ENCODE results near the gene TWNK. TPM values are rescaled to one million over a fixed set of nuclear protein-coding genes. Genes with fewer than 3 reads are reported as not detected.
A peak's percentile ranks its signal among the peaks of the same experiment; 100 is the strongest.

The TWNK gene
- total RNA-seq, 2 donors from 2014 or later = 9.7 to 17.3 TPM

GRCh38 chr10:100984672-100985177 lies 2.6 kb upstream of the TWNK start:
- H3K4me1 ChIP-seq (replicated peaks) = peaks cover 7% of the 10 kb centered on the region
- no peaks in the 10 kb centered on the region for H3K9me3 ChIP-seq
- no peak for DNase-seq (ENCODE audit: low spot score)
- no peak overlapping the region for H3K27ac ChIP-seq
- peaks cover 0 to 8% of the 10 kb centered on the region in 2 donors for H3K36me3 ChIP-seq
- TF ChIP-seq CTCF (IDR thresholded peaks at IDR 0.05) (no peak), POLR2A (IDR thresholded peaks at IDR 0.05) (no peak), POLR2AphosphoS5 (IDR thresholded peaks at IDR 0.05) (no peak)
- 71% methylated on average over 2 of the region's 2 CpGs for WGBS
- no peak overlapping the region for H3K4me3 ChIP-seq
- intact Hi-C loops (cut with DNase I) = no loop called here
- no peaks in the 10 kb centered on the region for H3K27me3 ChIP-seq (replicated peaks; ENCODE audit: insufficient read depth)

GRCh38 chr10:100985336-100985735 lies 2.0 kb upstream of the TWNK start:
- DNase-seq (ENCODE audit: low spot score) = no peak

GRCh38 chr10:100986623-100986951 lies 756 bp upstream of the TWNK start:
- Histone ChIP-seq H3K4me3 (peak overlapping the region; percentile 70 to 72), H3K27me3 (replicated peaks; ENCODE audit: insufficient read depth) (no peaks in the 10 kb centered on the region), H3K36me3 (peaks cover under 1 to 9% of the 10 kb centered on the region in 2 donors), H3K27ac (peak overlapping the region; percentile 77 to 83), H3K4me1 (replicated peaks) (peaks cover 7% of the 10 kb centered on the region), H3K9me3 (no peaks in the 10 kb centered on the region)
- intact Hi-C loops (cut with DNase I) = no loop called here
- no peak for DNase-seq (ENCODE audit: low spot score)
- no peak for TF ChIP-seq POLR2AphosphoS5 (IDR thresholded peaks at IDR 0.05)
- no peak for TF ChIP-seq POLR2A (IDR thresholded peaks at IDR 0.05)
- TF ChIP-seq CTCF (IDR thresholded peaks at IDR 0.05) = no peak
- WGBS = 7% methylated on average over 6 of the region's 17 CpGs

More at GRCh38 chr10:100985336-100985735, 2.0 kb upstream of the TWNK start:
- no peak overlapping the region for H3K4me3 ChIP-seq
- H3K4me1 ChIP-seq (replicated peaks) = peaks cover 7% of the 10 kb centered on the region
- WGBS = 46% methylated on average over 5 of the region's 5 CpGs
- H3K27ac ChIP-seq = no peak overlapping the region
- intact Hi-C loops (cut with DNase I) = no loop called here
- peaks cover under 1 to 8% of the 10 kb centered on the region in 2 donors for H3K36me3 ChIP-seq
- no peaks in the 10 kb centered on the region for H3K9me3 ChIP-seq
- no peaks in the 10 kb centered on the region for H3K27me3 ChIP-seq (replicated peaks; ENCODE audit: insufficient read depth)
- TF ChIP-seq POLR2AphosphoS5 (IDR thresholded peaks at IDR 0.05) (no peak), POLR2A (IDR thresholded peaks at IDR 0.05) (no peak)

- H3K4me1 ChIP-seq (replicated peaks) = peaks cover 7% of the 10 kb centered on the region
- H3K36me3 ChIP-seq = peaks cover 0 to 9% of the 10 kb centered on the region in 2 donors
- peak overlapping the region; percentile 77 to 83 for H3K27ac ChIP-seq
- peak overlapping the region; percentile 70 to 72 for H3K4me3 ChIP-seq
- DNase-seq (ENCODE audit: low spot score) = no peak
- intact Hi-C loops (cut with DNase I) = no loop called here
- 2% methylated on average over 15 of the region's 15 CpGs for WGBS
- H3K9me3 ChIP-seq = no peaks in the 10 kb centered on the region
- no peaks in the 10 kb centered on the region for H3K27me3 ChIP-seq (replicated peaks; ENCODE audit: insufficient read depth)
- TF ChIP-seq POLR2AphosphoS5 (IDR thresholded peaks at IDR 0.05) (no peak), POLR2A (IDR thresholded peaks at IDR 0.05) (no peak), CTCF (IDR thresholded peaks at IDR 0.05) (no peak)
Measured at GRCh38 chr10:100987685-100988049, 324 bp downstream of the TWNK start.

- WGBS = 60% methylated on average over 9 of the region's 10 CpGs
- TF ChIP-seq CTCF (IDR thresholded peaks at IDR 0.05) (no peak), POLR2A (IDR thresholded peaks at IDR 0.05) (no peak), POLR2AphosphoS5 (IDR thresholded peaks at IDR 0.05) (no peak)
- Histone ChIP-seq H3K36me3 (peaks cover 0 to 9% of the 10 kb centered on the region in 2 donors), H3K27me3 (replicated peaks; ENCODE audit: insufficient read depth) (no peaks in the 10 kb centered on the region), H3K4me3 (peak overlapping the region; percentile 70 to 72), H3K9me3 (no peaks in the 10 kb centered on the region), H3K4me1 (replicated peaks) (peaks cover 7% of the 10 kb centered on the region), H3K27ac (no peak overlapping the region)
- intact Hi-C loops (cut with DNase I) = no loop called here
- DNase-seq (ENCODE audit: low spot score) = no peak
Measured at GRCh38 chr10:100988166-100988565, 823 bp downstream of the TWNK start.
